GM12874 (cell line): Measurements from ENCODE around the gene DDX51.

ENCODE experiments used
- CTCF ChIP-seq: IDR thresholded peaks from 2 replicates; pipeline ENCODE4 v1.5.1; 2011; ENCODE audit warnings: low read depth, mild to moderate bottlenecking, control low read depth, low read length, moderate library complexity; ENCODE audit not compliant: insufficient read depth

Gene DDX51

GRCh38 chr12:132094269-132094891, 49.7 kb downstream of the DDX51 start:
- no peak for TF ChIP-seq CTCF

- TF ChIP-seq CTCF = no peak
Observed at GRCh38 chr12:132089407-132089910, 54.7 kb downstream of the DDX51 start.
